SK-N-MC (cell line): ENCODE results near the gene GFOD1.

Source experiments
- EZH2 ChIP-seq: fragments of 200-600 bp; sonication (generic); IDR thresholded peaks from one replicate; pipeline ENCODE4 v1.6.1; 2017; ENCODE audit warnings: antibody characterized with exemption
- POLR2AphosphoS5 ChIP-seq: IDR thresholded peaks from 2 replicates; pipeline ENCODE4 v1.6.1; 2012; ENCODE audit warnings: mild to moderate bottlenecking, low read depth, low read length, borderline replicate concordance

DNA sequence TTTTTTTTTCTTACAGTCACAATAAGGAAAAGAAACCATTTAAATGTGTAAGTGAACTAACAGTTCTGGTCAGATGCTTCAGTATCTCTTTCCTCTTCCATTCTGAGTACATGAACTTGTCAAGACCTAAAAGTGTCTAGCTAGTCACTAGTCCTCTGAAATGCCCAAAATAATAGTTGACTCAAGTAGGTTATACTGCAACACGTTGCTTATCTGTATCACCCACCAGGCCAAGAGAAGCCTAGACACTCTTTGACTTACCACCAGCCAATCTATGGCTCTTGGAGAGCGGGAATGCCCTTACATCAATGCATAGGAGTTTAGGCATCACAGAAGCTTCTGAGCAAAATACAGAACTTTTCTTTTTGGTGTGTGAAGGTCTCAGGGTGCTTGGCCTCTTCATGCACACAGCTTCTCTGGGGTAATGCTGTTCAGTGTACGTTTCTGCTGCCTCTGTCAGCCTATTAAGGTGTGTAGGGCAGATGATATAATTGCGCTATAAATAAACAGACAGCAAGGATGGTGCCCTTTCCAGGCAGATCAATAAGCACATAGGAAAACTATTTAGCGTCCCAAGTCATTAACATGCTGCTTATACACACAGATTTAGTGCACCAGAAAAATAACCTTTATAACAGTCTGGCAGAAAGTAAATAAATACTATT lies 7.8 kb upstream of the GFOD1 start:
- no peak for TF ChIP-seq POLR2AphosphoS5
- no peak for TF ChIP-seq EZH2
